Stimulated activated CD4-positive, alpha-beta T cell treated with anti-CD3 and anti-CD28 coated beads, Interleukin-1b, Interleukin-23, amount 100 ng/mL, for 4 hours (primary cell): ENCODE data around the gene TBC1D10A.
A peak's percentile ranks its signal among the peaks of the same experiment; 100 is the strongest.

ENCODE experiments used
- DNase-seq, 2 donors: peaks; one replicate each; pipeline ENCODE4 v3.0.0-alpha.2; 2020; ENCODE audit warnings: low read depth in 2 of 2

TBC1D10A gene, protein sequence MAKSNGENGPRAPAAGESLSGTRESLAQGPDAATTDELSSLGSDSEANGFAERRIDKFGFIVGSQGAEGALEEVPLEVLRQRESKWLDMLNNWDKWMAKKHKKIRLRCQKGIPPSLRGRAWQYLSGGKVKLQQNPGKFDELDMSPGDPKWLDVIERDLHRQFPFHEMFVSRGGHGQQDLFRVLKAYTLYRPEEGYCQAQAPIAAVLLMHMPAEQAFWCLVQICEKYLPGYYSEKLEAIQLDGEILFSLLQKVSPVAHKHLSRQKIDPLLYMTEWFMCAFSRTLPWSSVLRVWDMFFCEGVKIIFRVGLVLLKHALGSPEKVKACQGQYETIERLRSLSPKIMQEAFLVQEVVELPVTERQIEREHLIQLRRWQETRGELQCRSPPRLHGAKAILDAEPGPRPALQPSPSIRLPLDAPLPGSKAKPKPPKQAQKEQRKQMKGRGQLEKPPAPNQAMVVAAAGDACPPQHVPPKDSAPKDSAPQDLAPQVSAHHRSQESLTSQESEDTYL

DNA sequence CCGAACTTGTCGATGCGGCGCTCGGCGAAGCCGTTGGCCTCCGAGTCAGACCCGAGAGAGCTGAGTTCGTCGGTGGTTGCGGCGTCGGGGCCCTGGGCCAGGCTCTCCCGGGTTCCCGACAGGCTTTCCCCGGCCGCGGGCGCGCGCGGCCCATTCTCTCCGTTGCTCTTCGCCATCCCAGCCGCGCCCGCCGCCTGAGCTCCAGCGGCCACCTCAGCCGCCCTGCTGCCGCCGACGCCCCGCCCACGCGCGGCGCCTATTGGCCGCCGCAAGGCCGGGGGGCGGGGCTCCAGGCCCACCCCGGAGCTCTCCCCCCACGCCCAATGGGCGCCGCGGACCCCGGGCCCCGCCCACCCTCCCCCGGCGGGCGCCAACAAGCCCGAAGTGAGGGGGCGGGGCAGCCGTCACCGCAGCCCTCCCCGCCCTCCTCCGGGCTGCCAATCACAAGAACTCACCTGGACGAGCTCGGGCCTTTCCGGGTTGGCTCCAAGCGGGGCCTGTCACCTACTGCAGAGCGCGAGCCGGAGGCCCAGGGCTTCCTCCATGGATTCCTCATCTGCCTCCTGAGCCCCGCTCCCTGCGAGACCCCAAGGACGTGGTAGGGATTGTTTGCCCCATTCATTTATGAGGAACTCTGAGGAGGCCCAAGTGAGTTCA, at the start of gene TBC1D10A:
TSS of gene TBC1D10A (minus strand) at position 236 of the 657 bp plus-strand sequence. CDS start at position 176, 60 bp downstream.
- peak; percentile 88 to 94 for DNase-seq

DNA sequence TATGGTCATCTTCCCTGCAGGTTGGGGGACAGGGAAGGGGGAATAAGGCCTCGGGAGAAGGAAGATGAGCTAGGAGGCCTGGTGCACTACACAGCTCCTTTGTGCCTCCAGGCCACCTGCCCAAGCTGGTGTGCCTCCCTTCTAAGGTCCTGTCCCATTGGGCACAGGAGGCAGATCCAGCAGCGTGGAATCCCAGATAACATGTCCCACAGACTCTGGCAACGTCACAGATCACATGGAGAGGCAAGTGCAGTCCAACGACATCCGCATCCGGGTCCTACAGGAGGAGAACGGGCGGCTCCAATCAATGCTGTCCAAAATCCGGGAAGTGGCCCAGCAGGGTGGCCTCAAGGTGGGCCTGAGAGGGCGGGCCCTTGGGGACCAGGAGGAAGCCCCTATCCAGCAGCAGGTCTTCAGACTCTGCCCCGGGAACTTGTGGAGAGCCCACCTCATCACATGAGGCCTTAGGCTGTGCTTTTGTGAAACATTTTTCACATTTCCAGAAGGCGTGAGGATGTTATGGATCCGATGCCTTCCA, 48.6 kb upstream of the TBC1D10A start:
- no peak for DNase-seq

DNA sequence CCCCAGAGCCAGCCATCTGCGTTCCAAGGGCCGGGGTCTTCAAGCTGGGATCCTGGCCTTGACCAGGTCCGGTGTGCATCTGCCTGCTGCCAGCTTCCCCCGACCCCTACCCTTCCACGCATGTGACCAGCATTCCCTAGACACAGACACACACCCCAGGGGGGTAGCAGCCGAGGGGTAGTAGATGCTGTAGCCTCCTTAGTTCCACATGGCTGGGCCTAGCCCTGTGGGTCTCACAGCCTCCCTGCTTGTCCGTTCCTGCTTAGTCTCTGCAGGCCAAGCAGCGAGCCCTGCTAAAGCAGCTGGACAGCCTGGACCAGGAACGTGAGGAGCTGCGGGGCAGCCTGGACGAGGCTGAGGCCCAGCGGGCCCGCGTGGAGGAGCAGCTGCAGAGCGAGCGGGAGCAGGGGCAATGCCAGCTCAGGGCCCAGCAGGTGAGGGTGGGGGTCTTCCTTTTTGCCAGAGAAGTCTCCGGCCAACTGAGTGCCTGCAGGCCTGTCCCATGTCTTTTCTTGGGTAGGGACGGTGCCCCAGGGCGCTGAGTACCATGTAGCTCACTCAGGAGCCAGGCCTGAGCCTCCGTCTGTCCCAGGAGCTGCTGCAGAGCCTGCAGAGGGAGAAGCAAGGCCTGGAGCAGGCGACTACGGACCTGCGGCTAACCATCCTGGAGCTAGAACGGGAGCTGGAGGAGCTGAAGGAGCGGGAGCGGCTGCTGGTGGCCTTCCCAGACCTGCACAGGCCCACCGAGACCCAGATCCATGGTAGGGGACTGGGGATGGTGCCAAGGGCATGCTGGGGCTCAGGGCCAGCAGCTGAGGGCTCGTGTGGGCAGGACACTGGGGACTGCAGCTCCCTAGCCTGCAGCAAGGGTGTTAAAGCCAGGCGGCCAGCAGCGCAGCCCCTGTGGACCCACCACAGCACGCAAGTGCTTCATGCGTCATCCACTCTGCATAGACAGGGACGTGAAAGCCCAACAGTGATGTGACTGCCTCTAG, 46.9 kb upstream of the TBC1D10A start:
- DNase-seq = no peak

DNA sequence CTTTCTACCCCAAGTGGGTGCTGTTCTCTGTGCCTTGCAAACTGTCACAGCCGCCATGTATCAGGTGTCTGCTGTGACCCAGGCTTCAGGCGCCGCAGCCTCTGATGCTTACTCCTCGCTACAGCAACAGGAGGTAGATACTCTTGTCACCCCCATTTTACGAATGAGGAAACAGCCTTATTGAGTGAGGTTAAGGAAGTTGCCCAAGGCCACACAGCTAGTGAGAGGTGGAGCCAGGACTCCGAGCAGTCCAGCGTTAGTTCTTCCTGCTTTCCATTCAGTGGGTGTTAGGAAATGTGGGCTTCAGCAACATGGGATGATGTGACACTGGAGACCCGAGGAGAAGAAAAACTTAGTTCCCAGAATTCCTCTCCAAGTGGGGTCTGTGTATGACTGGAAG, 46.2 kb upstream of the TBC1D10A start:
- no peak for DNase-seq

DNA sequence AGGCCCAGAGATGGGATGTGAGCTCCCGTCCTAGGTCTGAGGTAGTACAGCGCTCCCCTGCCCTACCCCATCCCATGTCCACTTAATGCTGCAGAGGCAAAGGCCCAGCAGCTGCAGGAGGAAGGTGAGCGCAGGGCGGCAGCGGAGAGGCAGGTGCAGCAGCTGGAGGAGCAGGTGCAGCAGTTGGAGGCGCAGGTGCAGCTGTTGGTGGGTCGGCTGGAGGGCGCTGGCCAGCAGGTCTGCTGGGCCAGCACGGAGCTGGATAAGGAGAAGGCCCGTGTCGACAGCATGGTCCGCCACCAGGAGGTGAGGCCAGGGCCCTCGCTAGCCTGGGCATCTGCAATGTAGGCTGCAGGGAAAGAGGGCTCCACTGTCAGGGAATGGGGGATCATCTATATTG, 45.2 kb upstream of the TBC1D10A start:
- DNase-seq = no peak

DNA sequence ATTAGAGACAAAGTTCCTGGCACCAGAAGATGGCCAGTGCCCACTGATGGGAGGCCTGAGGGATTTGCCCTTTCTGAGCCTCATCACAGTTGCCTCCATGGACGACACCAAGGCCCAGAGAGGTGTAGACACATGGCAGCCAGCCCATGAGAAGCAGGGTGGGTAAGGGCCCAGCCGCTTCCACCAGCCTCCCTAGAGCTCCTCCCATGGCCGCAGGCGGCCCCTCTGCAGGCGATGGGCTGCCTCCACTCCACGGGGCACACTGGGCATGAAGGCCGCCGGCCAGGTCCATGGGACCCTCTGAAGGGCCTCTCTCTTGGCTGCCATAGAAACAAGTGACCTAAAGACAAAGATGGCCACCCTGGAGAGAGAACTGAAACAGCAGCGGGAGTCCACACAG, 44.6 kb upstream of the TBC1D10A start:
- no peak for DNase-seq

DNA sequence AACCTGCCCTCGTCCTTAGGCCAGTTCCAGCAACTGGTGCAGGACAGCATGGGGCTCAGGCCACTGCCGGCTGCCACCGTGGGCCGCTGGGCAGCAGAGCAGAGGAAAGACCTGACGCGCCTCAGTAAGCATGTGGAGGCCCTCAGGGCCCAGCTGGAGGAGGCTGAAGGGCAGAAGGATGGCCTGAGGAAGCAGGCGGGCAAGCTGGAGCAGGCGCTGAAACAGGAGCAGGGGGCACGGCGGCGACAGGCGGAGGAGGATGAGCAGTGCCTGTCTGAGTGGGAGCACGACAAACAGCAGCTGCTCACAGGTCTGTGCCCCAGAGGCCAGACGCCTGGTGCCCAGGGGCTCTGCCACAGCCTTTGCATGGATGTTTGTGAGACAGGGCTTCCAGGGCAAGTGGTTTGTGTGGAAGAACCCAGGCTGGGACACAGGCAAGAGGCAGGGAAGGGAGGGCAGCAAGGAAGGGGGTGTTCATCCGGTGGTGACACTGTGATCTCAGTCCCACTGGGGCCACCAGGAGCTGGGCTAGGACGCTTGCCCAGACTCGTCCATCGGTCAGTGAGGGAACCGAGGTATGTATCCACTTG, 44.0 kb upstream of the TBC1D10A start:
- DNase-seq = no peak

DNA sequence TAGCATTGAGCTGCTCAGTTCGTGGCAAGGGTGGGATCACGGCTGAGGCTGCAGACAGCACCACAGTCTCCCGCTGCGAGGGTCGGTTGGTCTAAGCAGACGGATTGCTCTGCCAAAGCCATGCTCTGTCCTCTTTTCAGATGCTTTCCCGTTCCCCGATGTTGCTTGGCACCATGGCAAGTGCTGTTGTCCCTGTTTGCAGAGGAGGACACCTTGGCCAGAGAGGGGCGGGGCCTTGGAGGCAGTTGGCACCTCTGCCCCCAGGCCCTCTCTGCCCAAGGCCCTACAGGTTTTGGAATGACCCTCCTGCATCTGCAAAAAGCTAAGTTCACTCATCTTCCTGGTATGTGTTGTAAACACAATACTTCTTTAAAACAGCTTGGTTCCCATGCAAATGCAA, 41.7 kb upstream of the TBC1D10A start:
- no peak for DNase-seq

DNA sequence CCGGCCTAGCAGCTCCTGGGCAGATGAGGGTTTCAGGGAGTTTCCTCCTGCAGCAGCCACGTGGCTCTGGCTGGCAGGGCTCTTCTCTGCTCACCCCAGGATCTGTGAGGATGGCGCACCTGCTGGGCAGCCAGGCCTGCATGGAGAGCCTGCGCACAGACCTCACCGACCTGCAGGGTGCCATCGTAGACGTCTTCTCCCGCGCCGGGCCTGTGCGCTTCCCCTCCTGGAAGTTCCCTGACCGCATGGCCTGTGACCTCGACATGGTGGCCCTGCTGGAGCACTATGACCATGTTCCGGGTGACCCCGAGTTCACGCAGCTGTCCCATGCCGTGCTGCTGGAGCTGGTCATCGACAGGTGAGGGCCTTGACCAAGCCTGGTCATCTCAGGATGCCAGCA, 39.1 kb upstream of the TBC1D10A start:
- DNase-seq = no peak

DNA sequence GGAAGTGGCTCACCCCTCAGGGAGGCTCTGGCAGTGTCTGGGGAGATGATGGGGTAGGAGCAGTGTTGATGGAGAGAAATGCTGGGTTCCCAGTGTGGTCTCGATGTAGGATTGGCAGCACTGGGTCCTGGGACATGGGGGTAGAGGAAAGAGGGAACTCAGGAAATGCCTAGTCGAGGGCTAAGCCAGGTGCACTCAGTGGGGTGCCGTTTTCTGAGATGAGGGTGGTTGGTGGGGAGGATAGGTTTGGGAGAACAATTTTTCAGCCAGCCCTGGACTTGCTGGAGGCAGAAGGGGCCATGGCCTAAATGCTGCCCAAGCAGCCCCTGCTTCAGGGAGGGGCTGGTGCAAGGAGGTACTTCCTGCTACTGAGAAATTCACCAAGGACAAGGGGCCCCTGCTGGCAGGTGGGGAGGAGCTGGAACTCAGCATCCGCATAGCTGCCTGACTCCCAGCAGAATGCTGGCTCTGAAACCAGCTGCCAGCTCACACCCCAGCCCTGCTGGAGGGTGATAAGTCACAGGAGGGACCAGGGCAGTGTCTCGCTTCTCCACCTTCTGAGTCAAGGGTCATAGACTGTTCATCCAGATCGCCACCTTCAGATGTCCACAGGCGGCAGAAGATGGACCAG, 36.0 kb upstream of the TBC1D10A start:
- no peak for DNase-seq

DNA sequence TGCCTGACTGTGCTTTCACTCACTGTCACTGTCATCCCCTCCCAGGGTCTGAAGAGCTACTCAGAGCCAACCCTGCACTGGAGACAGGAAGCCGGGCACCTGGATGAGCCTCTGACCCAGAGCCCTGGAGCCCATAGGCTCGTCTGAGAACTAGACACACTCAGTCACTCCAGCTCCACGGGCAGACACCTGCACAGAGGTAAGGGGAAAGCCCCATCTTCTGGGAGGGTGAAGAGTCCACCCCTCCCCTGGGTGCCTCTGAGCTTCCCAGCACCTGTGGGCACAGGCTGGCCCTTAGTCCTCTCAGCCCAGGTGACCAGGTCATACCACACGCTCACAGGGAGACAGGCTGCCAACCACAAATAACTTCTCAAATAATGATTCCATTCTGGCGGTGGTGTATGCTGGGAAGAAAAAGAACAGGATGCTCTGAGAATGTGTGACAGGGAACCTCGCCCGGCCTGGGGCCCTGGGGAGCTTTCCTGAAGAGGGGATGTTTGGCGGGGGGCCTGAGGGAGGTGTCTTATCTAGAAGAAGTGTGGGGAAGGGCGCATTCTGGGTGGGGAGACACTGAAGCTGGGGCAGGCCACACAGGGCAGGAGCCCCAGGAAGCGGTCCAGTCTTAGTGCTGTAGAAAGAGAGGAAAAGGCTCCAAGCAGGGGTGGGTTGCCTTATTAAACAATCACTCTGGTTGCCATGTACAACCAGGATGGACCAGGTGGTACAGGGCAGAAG, 35.3 kb upstream of the TBC1D10A start:
- no peak for DNase-seq

DNA sequence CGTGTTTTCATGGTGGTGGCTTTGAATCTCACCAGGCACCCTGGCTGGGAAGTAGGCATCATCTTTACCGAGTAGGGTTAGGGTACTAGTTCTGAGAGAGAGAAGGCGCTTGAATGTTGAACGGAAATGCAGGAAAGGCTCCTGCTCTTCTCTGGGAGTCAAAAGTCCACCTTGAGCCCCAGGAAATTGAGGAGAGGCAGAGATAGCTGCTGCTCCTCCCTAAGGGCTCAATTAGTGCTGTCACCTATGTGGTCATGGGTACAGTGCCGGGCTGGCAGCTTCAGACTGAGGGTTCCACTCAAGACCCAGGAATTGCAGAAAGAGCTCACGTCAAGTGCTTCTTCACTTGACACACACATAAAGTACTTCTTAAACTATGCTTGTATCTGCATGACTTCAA, 31.8 kb upstream of the TBC1D10A start:
- DNase-seq = no peak

DNA sequence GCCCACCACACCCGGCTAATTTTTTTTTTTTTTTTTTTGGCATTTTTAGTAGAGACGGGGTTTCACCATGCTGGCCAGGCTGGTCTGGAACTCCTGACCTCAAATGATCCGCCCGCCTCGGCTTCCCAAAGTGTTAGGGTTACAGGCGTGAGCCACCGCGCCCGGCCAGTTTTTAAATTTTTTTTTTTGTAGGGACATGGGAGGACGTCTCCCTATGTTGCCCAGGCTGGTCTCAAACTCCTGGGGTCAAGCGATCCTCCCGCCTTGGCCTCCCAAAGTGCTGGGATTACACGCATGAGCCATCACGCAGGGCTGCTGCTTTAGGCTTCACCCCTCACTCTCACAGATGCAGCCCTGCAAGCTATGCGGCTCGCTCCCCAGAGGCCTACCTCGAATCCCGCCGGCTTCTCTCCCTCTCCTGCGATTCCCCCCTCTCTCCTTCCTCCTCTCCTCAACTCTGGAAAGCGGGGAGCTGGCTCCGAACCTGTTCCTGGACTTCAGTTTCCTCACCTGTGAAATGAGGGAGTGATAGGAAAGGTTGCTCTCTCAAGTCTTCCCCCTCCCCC, 31.0 kb upstream of the TBC1D10A start:
- DNase-seq = no peak

DNA sequence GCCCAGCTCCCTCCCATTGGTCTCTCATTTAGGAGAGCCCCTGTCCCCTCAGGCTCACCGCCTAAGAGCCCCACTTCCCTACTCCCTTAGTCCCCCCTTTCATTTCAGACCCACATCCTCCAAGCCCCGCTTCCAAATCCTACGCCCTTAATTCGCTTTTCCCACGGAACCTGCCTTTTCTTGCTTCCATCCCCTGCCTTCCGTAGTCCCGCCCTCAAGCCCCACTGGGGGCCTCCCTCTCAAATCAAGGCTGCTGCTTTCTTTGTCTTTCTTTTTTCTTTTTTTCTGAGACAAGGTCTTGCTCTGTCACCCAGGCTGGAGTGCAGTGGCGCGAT, 30.5 kb upstream of the TBC1D10A start:
- no peak for DNase-seq

DNA sequence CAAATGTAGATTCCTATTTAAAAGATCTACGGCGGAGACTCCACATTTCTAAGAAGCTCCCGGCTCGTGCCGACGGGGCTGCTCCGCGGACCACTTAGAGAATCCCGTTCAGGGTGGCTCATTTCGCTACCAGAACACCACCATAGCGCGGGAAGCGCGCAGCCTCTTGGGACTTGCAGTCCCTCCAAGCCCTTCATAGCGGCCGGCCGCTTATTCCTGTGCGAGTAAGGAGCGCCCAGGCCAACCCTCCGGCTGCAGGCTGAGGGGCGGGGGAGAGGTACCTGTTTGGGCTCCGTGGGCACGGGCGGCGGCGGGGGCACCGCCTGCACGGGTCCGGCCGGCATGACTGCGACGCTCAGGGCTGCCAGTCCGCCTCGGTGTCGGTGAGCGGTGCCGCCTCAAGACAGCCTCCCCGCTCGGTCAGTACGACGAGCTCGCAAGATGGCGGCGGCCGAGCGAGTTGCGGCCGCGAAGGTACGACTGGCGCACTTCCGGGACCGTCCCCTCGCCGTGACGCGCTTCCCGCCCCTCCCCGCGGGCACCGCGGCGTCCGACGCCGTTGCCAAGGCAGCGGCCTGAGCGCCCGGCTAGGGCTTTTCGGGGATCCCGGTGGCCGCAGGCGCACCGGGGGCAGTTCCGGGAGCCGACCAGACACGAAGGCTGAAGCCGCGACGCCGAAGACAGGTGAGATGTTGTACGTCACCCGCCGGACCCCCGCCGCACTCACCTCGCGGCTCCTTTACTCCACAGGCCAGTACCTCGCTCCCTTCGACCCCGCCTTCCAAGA, 29.9 kb upstream of the TBC1D10A start, which contains the start of the genes CCDC157 and SF3A1:
TSS of gene CCDC157 (plus strand) at position 559 of the 787 bp plus-strand sequence. CDS start 8,994 bp downstream, outside the sequence.
TSS of gene SF3A1 (minus strand) at position 446 of the 787 bp plus-strand sequence. CDS start at position 344, 102 bp downstream.
- peak; percentile 66 to 82 for DNase-seq

DNA sequence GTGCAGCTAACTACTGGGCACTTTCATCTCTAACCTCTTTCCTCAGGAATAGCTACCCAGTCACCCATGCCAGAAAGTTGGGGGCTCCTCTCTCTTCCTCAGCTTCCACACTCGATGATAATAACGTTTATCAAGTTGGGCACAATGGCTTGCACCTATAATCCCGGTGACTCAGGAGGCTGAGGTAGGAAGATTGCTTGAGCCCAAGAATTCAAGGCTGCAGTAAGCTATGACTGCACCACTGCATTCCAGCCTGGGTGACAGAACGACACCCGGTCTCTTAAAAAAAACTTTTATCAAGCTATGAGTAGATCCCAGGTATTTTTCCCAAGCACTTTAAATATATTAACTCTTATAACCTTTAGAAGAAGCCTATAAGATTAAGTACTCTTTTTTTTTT, 27.9 kb upstream of the TBC1D10A start:
- no peak for DNase-seq

DNA sequence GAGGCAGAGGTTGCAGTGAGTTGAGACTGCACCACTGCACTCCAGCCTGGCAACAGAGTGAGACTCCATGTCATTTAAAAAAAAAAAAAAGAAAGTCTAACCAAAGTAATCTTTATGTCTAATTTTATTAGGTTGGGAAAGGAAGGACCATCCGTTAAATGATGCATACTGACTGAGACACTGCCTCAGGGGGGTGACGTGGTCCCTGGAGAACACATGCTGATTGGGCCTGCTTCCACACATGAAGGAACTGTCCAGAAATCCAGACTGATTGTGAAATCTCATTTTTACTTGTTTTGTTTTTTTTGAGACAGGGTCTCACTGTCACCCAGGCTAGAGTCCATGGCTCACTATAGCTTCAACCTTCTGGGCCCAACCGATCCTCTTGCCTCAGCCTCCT, 24.5 kb upstream of the TBC1D10A start:
- no peak for DNase-seq

DNA sequence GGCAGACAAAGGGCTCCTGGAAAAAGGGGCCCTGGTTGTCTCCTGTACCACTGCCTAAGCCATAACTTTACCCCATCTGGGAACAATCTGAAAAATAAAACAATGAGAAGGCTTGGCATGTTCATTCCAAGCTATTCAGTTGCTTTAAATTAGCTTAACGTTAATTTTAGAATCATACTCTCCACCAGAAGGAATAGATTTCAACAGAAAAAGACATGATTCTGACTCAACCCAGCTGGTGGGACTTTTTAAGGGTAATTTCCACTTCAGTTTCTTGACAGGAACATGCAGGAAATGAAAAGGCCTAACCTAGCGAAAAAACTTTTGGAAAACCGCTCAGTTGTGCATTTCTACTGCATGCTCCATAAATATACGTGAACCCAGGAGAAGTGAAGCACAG, 22.1 kb upstream of the TBC1D10A start:
- DNase-seq = no peak

DNA sequence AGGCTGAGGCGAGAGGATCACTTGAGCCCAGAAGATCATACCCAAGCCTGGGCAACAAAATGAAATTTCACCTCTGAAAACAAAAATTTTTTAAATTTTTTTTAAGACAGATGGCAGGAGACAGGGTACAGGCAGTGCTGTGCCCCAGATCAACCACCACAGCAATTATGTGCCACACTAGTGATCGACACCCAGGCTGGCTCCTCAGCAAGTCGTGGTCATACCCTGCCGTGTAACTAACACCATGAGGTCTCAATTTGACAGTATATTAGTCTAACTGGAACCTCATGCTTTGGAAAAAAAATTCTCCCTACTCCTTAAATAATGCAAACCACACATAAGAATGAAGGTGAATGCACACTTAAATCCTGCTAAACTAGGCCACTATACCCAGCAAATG, 21.7 kb upstream of the TBC1D10A start:
- DNase-seq = no peak
